GM21390 (cell line): ENCODE results near the gene PUM2.

Source experiments
- ATAC-seq: cut with Tn5 transposase; IDR thresholded peaks from one replicate; pipeline ENCODE4 v1.9.1; 2021; ENCODE audit not compliant: unreplicated experiment

Gene PUM2

GRCh38 chr2:20205915-20206524, 144.6 kb downstream of the PUM2 start:
- no peak for ATAC-seq

DNA sequence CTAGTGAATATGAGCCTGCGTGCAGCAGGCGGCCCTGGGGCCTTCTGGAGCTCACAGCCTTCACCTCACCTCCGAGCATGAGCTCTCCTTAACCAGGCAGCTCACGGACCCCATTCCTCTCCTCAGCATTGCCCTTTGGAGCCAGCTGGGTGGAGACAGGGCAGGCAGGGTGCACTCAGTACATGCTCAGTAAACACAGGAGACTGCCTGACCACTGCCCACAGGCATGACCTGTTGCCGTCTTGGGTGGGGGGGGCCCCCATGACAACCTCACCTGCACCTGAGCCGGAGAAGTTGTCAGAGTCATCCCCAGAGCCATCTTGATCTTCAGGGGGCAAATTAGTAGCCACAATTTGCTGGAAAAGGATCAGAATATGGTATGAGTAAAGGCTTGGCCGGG, 145.6 kb downstream of the PUM2 start:
- ATAC-seq, result no peak

GRCh38 chr2:20203521-20204225, 147.0 kb downstream of the PUM2 start:
- ATAC-seq, result no peak

DNA sequence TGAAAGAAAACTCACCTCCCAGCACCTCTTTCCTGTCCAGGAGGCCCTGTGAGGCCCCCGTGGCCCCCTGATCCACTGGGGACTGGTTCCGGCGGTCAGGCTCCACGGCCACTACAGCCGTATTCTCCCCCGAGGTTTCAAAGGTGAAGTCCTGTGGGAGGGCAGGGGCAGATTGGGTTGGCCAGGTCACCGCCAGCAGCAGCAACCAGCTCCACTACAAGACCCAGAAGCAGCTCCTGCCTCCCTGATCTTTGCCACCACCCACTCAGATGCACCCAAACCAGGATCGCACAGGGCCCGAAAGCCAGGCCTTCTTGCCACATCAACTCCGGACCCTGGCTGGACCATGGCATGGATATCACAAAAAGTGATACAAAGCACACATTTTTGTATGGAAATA, 147.6 kb downstream of the PUM2 start:
- no peak for ATAC-seq

DNA sequence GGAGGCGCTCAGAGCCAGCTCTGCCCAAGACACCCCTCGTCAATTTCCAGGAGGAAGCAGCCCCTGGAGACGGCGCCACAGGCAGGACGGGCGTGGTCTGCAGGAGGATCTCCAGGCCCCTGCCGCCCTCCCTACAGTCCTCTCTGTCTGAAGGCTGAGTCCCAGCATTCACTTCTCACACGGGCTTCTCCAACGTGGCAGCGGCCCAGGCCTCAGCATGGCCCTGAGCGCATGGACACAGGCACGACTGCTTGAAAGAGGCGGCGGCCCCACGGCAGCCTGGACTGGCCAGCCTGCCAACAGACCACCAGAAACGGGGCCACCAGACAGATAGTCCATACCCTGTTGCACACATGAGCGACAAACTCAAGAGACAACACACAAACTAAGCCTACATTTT, 149.0 kb downstream of the PUM2 start:
- ATAC-seq, result no peak

DNA sequence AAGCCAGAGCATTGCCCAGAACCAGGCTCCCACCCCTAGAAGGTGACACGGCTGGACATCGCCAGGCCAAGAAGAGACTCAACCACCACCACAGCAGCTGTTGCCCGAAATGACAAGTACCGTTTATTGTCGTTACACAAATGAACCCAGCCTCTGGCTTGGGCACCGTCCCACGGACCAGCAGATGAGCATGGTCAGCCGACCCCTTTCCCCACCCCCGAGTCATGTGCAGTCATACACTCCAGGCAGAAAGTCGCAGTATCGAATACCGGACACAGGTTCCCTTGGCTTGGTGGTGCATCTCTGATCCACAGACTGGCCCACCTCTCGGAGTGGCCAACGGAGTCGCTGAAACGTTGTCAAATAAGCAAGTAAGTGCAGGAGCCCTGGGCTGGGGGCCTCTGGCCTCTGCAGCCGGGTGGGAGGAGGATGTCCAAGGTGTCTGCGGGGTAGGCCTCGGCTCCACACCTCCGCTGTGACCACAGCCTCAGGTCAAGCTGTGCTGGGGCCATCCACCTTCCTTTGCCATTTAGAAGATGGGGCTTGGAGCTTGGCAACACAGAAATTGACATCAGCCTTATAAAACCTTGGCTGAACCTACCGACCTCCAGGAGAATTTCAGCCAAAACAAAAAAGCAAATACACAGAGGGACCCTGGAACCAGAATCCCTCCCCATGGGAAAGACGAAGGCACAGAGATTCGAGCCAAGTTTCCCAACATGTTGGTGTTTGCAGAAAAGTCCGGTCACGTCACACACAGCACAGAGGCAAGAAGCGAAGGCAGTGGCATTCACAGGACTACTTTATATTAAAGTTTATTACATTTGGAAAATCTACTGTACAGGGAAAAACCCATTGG, 149.7 kb downstream of the PUM2 start:
- ATAC-seq, result no peak

- no peak for ATAC-seq
Measured at GRCh38 chr2:20199633-20200270, 150.9 kb downstream of the PUM2 start.

- ATAC-seq, result no peak
Measured at GRCh38 chr2:20198796-20199632, 151.6 kb downstream of the PUM2 start.
